BJ (cell line): ENCODE results near the gene LCN10. TPM values are rescaled to one million over a fixed set of nuclear protein-coding genes. Genes with fewer than 3 reads are reported as not detected.

Experiments
- CTCF ChIA-PET: fragments of 350-600 bp; formaldehyde crosslinking; extraction: SDS; loops from one replicate; lab custom pipeline; 2021; ENCODE audit warnings: antibody characterized with exemption, inconsistent platforms; lab: Yijun Ruan, JAX
- POLR2A ChIA-PET: fragments of 300-600 bp; sonication (Branson Sonifier 250); formaldehyde crosslinking; extraction: SDS; loops from one replicate; lab custom pipeline; 2021; ENCODE audit warnings: antibody characterized with exemption; lab: Charles Lee
- DNase-seq: peaks from one replicate; pipeline ENCODE4 v3.0.0-alpha.2; 2011; ENCODE audit warnings: low read depth
- H3K27me3 ChIP-seq: 2 replicates; pipeline ENCODE4 v1.6.0; 2011; ENCODE audit warnings: low read length; ENCODE audit not compliant: control insufficient read depth, insufficient read depth
- H3K36me3 ChIP-seq: 2 replicates; pipeline ENCODE4 v1.5.1; 2011; ENCODE audit warnings: low read length; ENCODE audit not compliant: control insufficient read depth, insufficient read depth
- H3K4me3 ChIP-seq: 2 replicates; pipeline ENCODE4 v1.5.1; 2011; ENCODE audit warnings: low read depth, mild to moderate bottlenecking, control low read depth, low read length
- polyA plus RNA-seq: library from polyadenylated mRNA; depleted of rRNA; stranded (reverse); fragments of >200 nt; gene quantifications from 2 replicates; pipeline ENCODE4 v1.2.3, GENCODE V29; 2011
- TF ChIP-seq, protein P1 (sequence below): IDR thresholded peaks from 2 replicates; pipeline ENCODE4 v1.5.1; 2011; ENCODE audit warnings: low read depth, mild to moderate bottlenecking, control low read depth, inconsistent platforms, low read length, moderate library complexity; ENCODE audit not compliant: insufficient read depth

The LCN10 gene
- polyA plus RNA-seq, 1 experiment, result not detected

DNA sequence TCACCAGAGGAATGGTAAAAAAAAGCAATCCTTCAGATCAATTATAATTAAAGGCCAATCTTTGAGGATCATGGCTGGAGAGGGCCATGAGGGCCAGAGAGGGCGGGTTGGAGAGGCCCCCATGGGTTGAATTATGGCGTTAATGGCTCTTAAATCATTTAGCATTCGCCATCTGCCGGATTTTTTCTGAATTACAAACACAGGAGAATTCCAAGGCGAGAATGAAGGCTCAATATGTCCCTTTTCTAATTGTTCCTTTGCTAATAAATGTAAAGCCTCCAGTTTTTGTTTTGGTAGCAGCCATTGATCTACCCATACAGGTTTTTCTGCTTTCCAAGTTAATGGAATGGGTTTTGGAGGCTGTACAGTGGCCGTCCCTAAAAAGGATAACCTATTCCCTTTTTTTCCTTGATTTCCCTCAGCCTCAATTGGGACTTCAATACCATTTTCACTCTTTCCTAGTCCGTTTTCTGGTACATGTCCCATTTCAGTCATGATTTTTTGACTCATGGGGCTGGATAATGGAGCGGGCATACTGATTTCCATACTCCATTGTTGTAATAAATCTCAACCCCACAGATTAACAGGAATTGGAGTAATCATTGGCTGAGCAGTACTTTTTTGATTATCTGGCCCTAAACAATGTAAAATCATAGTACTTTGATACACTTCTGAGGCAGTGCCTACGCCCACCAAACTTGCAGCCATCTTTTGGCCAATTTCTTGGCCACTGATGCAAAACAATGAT, 41.7 kb upstream of the LCN10 start:
- CTCF ChIA-PET, result interaction anchor here (6.8 kb wide), 1 partner anchor 252 kb away, joined by 52 read pairs; no protein-coding TSS in a partner anchor
- no peak overlapping the region for H3K4me3 ChIP-seq
- no peak for DNase-seq

DNA sequence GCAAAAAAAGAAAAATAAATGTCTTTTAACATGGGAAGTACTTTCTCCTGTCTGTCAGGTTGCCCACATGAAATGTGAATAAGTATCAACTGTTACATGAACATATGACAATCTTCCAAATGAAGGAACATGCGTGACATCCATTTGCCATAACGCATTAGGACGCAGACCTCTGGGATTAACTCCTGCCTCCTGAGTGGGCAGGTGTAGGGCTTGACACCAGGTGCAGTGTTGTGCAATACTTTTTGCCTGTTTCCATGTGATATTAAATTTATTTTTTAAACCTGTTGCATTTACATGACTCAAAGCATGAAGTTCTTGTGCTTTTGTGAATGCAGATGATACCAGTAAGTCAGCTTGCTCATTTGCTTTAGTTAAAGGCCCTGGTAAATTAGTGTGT, 39.7 kb upstream of the LCN10 start:
- Histone ChIP-seq H3K4me3 (no peak overlapping the region), H3K36me3 (no peaks in the 10 kb centered on the region), H3K27me3 (peaks cover 9% of the 10 kb centered on the region)
- TF ChIP-seq, protein P1, sequence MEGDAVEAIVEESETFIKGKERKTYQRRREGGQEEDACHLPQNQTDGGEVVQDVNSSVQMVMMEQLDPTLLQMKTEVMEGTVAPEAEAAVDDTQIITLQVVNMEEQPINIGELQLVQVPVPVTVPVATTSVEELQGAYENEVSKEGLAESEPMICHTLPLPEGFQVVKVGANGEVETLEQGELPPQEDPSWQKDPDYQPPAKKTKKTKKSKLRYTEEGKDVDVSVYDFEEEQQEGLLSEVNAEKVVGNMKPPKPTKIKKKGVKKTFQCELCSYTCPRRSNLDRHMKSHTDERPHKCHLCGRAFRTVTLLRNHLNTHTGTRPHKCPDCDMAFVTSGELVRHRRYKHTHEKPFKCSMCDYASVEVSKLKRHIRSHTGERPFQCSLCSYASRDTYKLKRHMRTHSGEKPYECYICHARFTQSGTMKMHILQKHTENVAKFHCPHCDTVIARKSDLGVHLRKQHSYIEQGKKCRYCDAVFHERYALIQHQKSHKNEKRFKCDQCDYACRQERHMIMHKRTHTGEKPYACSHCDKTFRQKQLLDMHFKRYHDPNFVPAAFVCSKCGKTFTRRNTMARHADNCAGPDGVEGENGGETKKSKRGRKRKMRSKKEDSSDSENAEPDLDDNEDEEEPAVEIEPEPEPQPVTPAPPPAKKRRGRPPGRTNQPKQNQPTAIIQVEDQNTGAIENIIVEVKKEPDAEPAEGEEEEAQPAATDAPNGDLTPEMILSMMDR, result no peak
- POLR2A ChIA-PET, result no interaction called here
- CTCF ChIA-PET, result interaction anchor here (0.7 to 6.8 kb wide), 4 partner anchors 13 to 406 kb away, joined by 3 to 52 read pairs (median 4); partner anchors contain the start of genes ANAPC2 and SSNA1
- no peak for DNase-seq

More for the DNA sequence above, 41.7 kb upstream of the LCN10 start:
- POLR2A ChIA-PET, result no interaction called here
- Histone ChIP-seq H3K27me3 (no peaks in the 10 kb centered on the region), H3K36me3 (no peaks in the 10 kb centered on the region)
- TF ChIP-seq, protein P1, result peak; percentile 22

DNA sequence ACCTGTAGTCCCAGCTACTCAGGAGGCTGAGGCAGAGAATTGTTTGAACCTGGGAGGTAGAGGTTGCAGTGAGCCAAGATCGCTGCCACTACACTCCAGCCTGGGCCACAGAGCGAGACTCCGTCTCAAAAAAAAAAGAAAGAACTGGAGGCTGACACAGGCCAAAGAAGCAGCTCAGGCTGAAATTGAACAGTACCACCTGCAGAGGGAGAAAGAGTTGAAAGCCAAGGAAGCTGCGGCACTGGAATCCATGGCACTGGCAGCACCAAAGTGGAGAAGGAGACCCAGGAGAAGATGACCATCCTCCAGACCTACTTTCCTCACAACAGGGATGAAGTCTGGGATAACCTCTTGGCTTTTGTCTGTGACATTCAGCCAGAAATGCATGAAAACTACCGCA, 37.1 kb upstream of the LCN10 start:
- ChIA-PET CTCF (interaction anchor here (0.6 to 4.2 kb wide), 7 partner anchors 8 to 250 kb away, joined by 3 to 24 read pairs (median 4); partner anchors contain the start of gene TMEM141), POLR2A (no interaction called here)
- Histone ChIP-seq H3K4me3 (no peak overlapping the region), H3K36me3 (no peaks in the 10 kb centered on the region), H3K27me3 (peaks cover 11% of the 10 kb centered on the region)
- no peak for DNase-seq
- TF ChIP-seq, protein P1, result 0 out of 2 replicates have a peak, but pooled peaks have one; percentile 8

DNA sequence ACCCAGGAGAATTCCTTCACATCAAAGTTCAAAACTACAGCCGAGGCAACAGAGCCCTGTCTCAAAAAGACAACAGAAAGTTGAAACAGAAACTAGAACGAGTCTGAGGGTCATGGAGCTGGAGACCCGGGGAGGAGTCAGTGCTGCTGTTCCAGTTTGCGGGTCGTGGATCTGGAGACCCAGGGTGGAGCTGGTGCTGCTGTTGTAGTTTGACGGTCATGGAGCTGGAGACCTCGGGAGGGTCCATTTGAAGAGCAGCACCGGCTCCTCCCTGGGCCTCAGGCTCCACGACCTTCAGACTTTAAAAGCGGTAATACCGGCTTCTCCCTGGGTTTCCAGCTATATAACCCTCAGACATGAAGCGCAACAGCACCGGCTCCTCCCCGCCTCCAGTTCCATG, 34.6 kb upstream of the LCN10 start:
- no peak for DNase-seq
- Histone ChIP-seq H3K36me3 (no peaks in the 10 kb centered on the region), H3K4me3 (no peak overlapping the region), H3K27me3 (peaks cover 11% of the 10 kb centered on the region)
- TF ChIP-seq, protein P1, result no peak
- ChIA-PET CTCF (interaction anchor here (0.7 to 4.2 kb wide), 6 partner anchors 8 to 258 kb away, joined by 3 to 24 read pairs (median 8); partner anchors contain the start of gene LCN8), POLR2A (no interaction called here)

DNA sequence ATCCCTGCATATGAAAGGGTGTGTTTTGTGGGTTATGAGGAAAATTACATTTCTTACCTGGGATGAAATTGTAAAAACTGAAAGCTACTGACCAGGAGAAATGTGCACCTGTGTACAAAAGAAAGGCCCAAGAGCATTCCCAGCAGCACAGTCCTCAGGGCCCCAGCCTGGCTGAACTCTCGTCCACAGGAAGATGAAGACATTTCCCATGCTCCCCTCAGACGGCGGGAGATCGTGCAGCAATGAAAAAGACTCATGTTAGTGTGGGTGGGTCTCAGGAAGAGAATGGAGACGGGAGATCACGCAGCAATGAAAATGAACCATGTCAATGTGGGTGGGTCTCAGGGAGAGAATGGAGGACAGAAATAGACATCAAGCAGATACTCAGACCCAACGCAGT, 34.2 kb upstream of the LCN10 start:
- DNase-seq, result no peak
- CTCF ChIA-PET, result interaction anchor here (1.8 to 4.2 kb wide), 4 partner anchors 7 to 258 kb away, joined by 6 to 24 read pairs (median 14); no protein-coding TSS in a partner anchor
- POLR2A ChIA-PET, result no interaction called here
- Histone ChIP-seq H3K27me3 (peaks cover 11% of the 10 kb centered on the region), H3K4me3 (no peak overlapping the region), H3K36me3 (no peaks in the 10 kb centered on the region)
- TF ChIP-seq, protein P1, result no peak
